SK-N-SH treated with all-trans-retinoic acid at 6 μM for 48 hours (cell line): ENCODE results near the gene MRLN.

Source experiments
- ATAC-seq: fragments of 200-7000 bp; cut with Tn5 transposase; 3 replicates; pipeline ENCODE4 v1.9.1; 2020; ENCODE audit warnings: mild to moderate bottlenecking, moderate library complexity
- ARNTL ChIP-seq: fragments of 450-650 bp; formaldehyde crosslinking; IDR thresholded peaks from 2 replicates; pipeline ENCODE4 v1.5.0; 2020; ENCODE audit warnings: low read depth, mild to moderate bottlenecking, moderate library complexity, borderline replicate concordance
- CREB5 ChIP-seq: fragments of 250-450 bp; sonication (Bioruptor Pico); IDR thresholded peaks from 2 replicates; pipeline ENCODE4 v1.5.1; 2020; ENCODE audit warnings: low read depth, mild to moderate bottlenecking, moderate library complexity
- CSDC2 ChIP-seq: fragments of 250-450 bp; sonication (Bioruptor Pico); IDR thresholded peaks from 2 replicates; pipeline ENCODE4 v1.5.0; 2020; ENCODE audit warnings: mild to moderate bottlenecking, moderate library complexity
- CSRNP3 ChIP-seq: fragments of 250-450 bp; sonication (Bioruptor Pico); IDR thresholded peaks from 2 replicates; pipeline ENCODE4 v1.5.1; 2021; ENCODE audit warnings: mild to moderate bottlenecking, moderate library complexity
- ESRRG ChIP-seq: fragments of 250-450 bp; sonication (Bioruptor Pico); IDR thresholded peaks from 2 replicates; pipeline ENCODE4 v1.6.1; 2021; ENCODE audit warnings: mild to moderate bottlenecking
- ISL1 ChIP-seq: fragments of 250-450 bp; sonication (Bioruptor Pico); IDR thresholded peaks from 2 replicates; pipeline ENCODE4 v2.1.2; 2022; ENCODE audit warnings: mild to moderate bottlenecking, moderate library complexity
- OSR1 ChIP-seq: fragments of 250-450 bp; sonication (Bioruptor Pico); IDR thresholded peaks from 2 replicates; pipeline ENCODE4 v1.8.0; 2022; ENCODE audit warnings: moderate library complexity, mild to moderate bottlenecking, inconsistent platforms
- PATZ1 ChIP-seq: fragments of 250-450 bp; sonication (Bioruptor Pico); IDR thresholded peaks from 2 replicates; pipeline ENCODE4 v1.8.0; 2020; ENCODE audit warnings: mild to moderate bottlenecking, moderate library complexity, borderline replicate concordance
- POU6F1 ChIP-seq: fragments of 250-450 bp; sonication (Bioruptor Pico); IDR thresholded peaks from 2 replicates; pipeline ENCODE4 v1.8.0; 2021; ENCODE audit warnings: low read depth, mild to moderate bottlenecking, moderate library complexity, borderline replicate concordance
- PPARA ChIP-seq: fragments of 250-450 bp; sonication (Bioruptor Pico); IDR thresholded peaks from 2 replicates; pipeline ENCODE4 v1.5.0; 2020; ENCODE audit warnings: mild to moderate bottlenecking, borderline replicate concordance
- RARB ChIP-seq: fragments of 250-450 bp; sonication (Bioruptor Pico); IDR thresholded peaks from 2 replicates; pipeline ENCODE4 v1.8.0; 2021; ENCODE audit warnings: mild to moderate bottlenecking, moderate library complexity
- TCF4 ChIP-seq: fragments of 250-450 bp; sonication (Bioruptor Pico); IDR thresholded peaks from 2 replicates; pipeline ENCODE4 v1.8.0; 2021; ENCODE audit warnings: mild to moderate bottlenecking, moderate library complexity, borderline replicate concordance
- TOX ChIP-seq: fragments of 250-450 bp; sonication (Bioruptor Pico); IDR thresholded peaks from 2 replicates; pipeline ENCODE4 v1.8.0; 2021; ENCODE audit warnings: mild to moderate bottlenecking, moderate library complexity, borderline replicate concordance
- TSHZ2 ChIP-seq: fragments of 250-450 bp; sonication (Bioruptor Pico); IDR thresholded peaks from 2 replicates; pipeline ENCODE4 v1.5.0; 2020; ENCODE audit warnings: mild to moderate bottlenecking, moderate library complexity
- ZC3H10 ChIP-seq: fragments of 250-450 bp; sonication (Bioruptor Pico); IDR thresholded peaks from 2 replicates; pipeline ENCODE4 v1.5.1; 2021; ENCODE audit warnings: mild to moderate bottlenecking, moderate library complexity
- ZFP3 ChIP-seq: fragments of 250-450 bp; sonication (Bioruptor Pico); IDR thresholded peaks from 2 replicates; pipeline ENCODE4 v1.5.0; 2020; ENCODE audit warnings: mild to moderate bottlenecking, moderate library complexity
- ZFP30 ChIP-seq: fragments of 450-650 bp; formaldehyde crosslinking; IDR thresholded peaks from 2 replicates; pipeline ENCODE4 v1.5.0; 2022; ENCODE audit warnings: mild to moderate bottlenecking, moderate library complexity
- ZNF565 ChIP-seq: fragments of 450-650 bp; formaldehyde crosslinking; conservative IDR thresholded peaks from 2 replicates; pipeline ENCODE4 v1.5.0; 2020; ENCODE audit warnings: low read depth, mild to moderate bottlenecking, moderate library complexity
- ZNF70 ChIP-seq: fragments of 450-650 bp; formaldehyde crosslinking; IDR thresholded peaks from 2 replicates; pipeline ENCODE4 v1.5.0; 2020; ENCODE audit warnings: mild to moderate bottlenecking, moderate library complexity
- ZNF8 ChIP-seq: fragments of 450-650 bp; formaldehyde crosslinking; IDR thresholded peaks from 2 replicates; pipeline ENCODE4 v1.5.0; 2020; ENCODE audit warnings: mild to moderate bottlenecking, moderate library complexity

Gene MRLN

GRCh38 chr10:59779756-59780533 is 26.7 kb upstream of the MRLN start:
- no peak; the same call in 2 of the 3 replicates for ATAC-seq
- TF ChIP-seq CSDC2 (CRISPR knock-in tag) = no peak
- TF ChIP-seq ZNF565 (CRISPR knock-in tag) = no peak
- TF ChIP-seq, all 23 proteins: peak for 0

GRCh38 chr10:59774451-59774850 is 21.2 kb upstream of the MRLN start:
- TF ChIP-seq PATZ1 (CRISPR knock-in tag) (no peak), POU6F1 (CRISPR knock-in tag) (no peak), ZNF8 (CRISPR knock-in tag) (no peak), CSRNP3 (CRISPR knock-in tag) (no peak), ZNF565 (CRISPR knock-in tag) (no peak), PPARA (no peak), OSR1 (CRISPR knock-in tag) (no peak), RARB (no peak), ISL1 (CRISPR knock-in tag) (no peak)
- no peak for ATAC-seq

- TF ChIP-seq CREB5 (CRISPR knock-in tag) (no peak), OSR1 (CRISPR knock-in tag) (no peak), CSDC2 (CRISPR knock-in tag) (no peak), ZFP30 (CRISPR knock-in tag) (no peak), ZNF70 (CRISPR knock-in tag) (no peak), PPARA (no peak), ARNTL (CRISPR knock-in tag) (no peak), ESRRG (CRISPR knock-in tag) (no peak), ZNF8 (CRISPR knock-in tag) (no peak), TSHZ2 (CRISPR knock-in tag) (no peak), ZNF565 (CRISPR knock-in tag) (no peak), ZC3H10 (no peak), RARB (no peak), TCF4 (CRISPR knock-in tag) (no peak), ZFP3 (CRISPR knock-in tag) (no peak), CSRNP3 (CRISPR knock-in tag) (no peak), POU6F1 (CRISPR knock-in tag) (no peak), PATZ1 (CRISPR knock-in tag) (no peak), TOX (CRISPR knock-in tag) (no peak), ISL1 (CRISPR knock-in tag) (no peak)
- no peak for ATAC-seq
These were observed 19.8 kb upstream of the MRLN start for GRCh38 chr10:59773088-59773487.
